ENCODE data around the gene DENND2C.

DNA sequence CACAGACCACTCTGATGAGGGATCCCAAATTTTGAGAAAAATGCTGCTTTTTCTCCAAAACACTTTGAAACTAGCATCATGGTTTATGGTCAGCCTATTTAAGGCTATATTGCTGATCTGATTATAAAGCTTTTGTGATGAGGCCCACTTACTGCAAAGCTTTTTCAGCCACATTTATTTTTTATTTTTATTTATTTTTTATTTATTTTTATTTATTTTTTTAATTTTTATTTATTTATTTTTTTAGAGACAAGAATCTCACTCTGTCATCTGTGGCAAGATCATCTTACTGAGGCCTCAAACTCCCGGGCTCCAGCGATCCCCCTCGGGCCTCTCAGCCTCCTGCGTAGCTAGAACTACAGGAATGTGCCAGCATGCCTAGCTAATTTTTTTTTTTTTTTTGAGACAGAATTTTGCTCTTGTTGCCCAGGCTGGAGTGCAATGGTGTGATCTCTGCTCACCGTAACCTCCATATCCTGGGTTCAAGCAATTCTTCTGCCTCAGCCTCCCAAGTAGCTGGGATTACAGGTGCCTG is 83.3 kb downstream of the DENND2C start:
- TF ChIP-seq POLR2AphosphoS5 (IDR thresholded peaks at IDR 0.05; ENCODE audit: borderline replicate concordance, low read depth, low read length) = no peak
- TF ChIP-seq EZH2 (IDR thresholded peaks at IDR 0.05) = no peak
- TF ChIP-seq FOXP2 (optimal IDR thresholded peaks at IDR 0.05; ENCODE audit: control extremely low read depth, extremely low read length, insufficient read depth) = no peak
